Right lobe of liver (tissue), 6 donors: ENCODE data around the gene TNFRSF25. TPM values are rescaled to one million over a fixed set of nuclear protein-coding genes. Genes with fewer than 3 reads are reported as not detected.
"Not testable (repeated sequence)": the region's sequence is repeated elsewhere in the genome, so short reads cannot be mapped to it uniquely, and the experiment has no call there.

Source experiments
- ATAC-seq, 4 donors: fragments of 200-7000 bp; cut with Tn5 transposase; one replicate each; pipeline ENCODE4 v1.9.1; 2020; ENCODE audit warnings: mild to moderate bottlenecking in 4 of 4, moderate library complexity in 4 of 4
- DNase-seq, 3 donors: peaks; one replicate each; pipeline ENCODE4 v3.0.0-alpha.2; 2020
- H3K27ac ChIP-seq, 3 donors: fragments of 200-600 bp; one replicate each; pipeline ENCODE4 v1.8.0; 2022
- H3K27me3 ChIP-seq, 2 donors: fragments of 200-600 bp; one replicate each; pipeline ENCODE4 v1.8.0; 2022
- H3K36me3 ChIP-seq, 4 donors: fragments of 200-600 bp; sonication (generic) in 1 of 4; one replicate each; pipeline versions ENCODE4 v1.5.1 to v1.8.0; 2017 to 2022; ENCODE audit warnings: control low read depth in 1 of 4
- H3K4me1 ChIP-seq, 4 donors: fragments of 200-600 bp; sonication (generic) in 1 of 4; one replicate each; pipeline versions ENCODE4 v1.5.1 to v1.8.0; 2017 to 2022; ENCODE audit warnings: control low read depth in 1 of 4
- H3K4me3 ChIP-seq, 3 donors: fragments of 200-600 bp; one replicate each; pipeline ENCODE4 v1.8.0; 2022
- H3K9me3 ChIP-seq, 4 donors: fragments of 200-600 bp; sonication (generic) in 1 of 4; one replicate each; pipeline versions ENCODE4 v1.5.1 to v1.8.0; 2017 to 2022; ENCODE audit warnings: control low read depth in 1 of 4
- CTCF ChIP-seq, 4 donors: fragments of 200-600 bp in 3 of 4; fragments of 450-650 bp in 1 of 4; IDR thresholded peaks; one replicate each; pipeline versions ENCODE4 v1.5.1 to v1.8.0; 2016 to 2022; ENCODE audit warnings: antibody characterized with exemption in 4 of 4, mild to moderate bottlenecking in 2 of 4
- POLR2A ChIP-seq: fragments of 450-650 bp; IDR thresholded peaks from one replicate; pipeline ENCODE4 v1.6.1; 2017; ENCODE audit warnings: antibody characterized with exemption, mild to moderate bottlenecking
- WGBS: methylation state at CpG from one replicate; pipeline ENCODE4 v1.1.6; 2018; ENCODE audit warnings: low coverage, low lambda C conversion rate; ENCODE audit not compliant: insufficient coverage; ENCODE audit errors: missing lambda C conversion rate; 5-methylcytosine and 5-hydroxymethylcytosine counted together
- intact Hi-C, 2 donors: fragments of 100-400 bp; cut with DNase I; formaldehyde crosslinking; loops; one replicate each; pipeline versions ENCODE4 v1.11.2 to v1.14.1; 2022
- total RNA-seq, 6 experiments: library from RNA; depleted of rRNA in 2 of 6; stranded (reverse); fragments of >200 nt in 2 of 6; fragmentation: NEBNext Ultra II Directional in 3 of 6; extraction: Animal tissue kit (Norgen Biotek cat#: 25700) in 3 of 6; gene quantifications; one replicate each; pipeline versions ENCODE4 v1.1.0 to v1.2.4, GENCODE V29; 2016 to 2023
- donor health status: DM: no; HTN: yes; CAD: no.
- donor health status: DM: no; HTN: no; CAD: no.
- donor health status: DM: no; HTN: no; CAD: no.
- donor health status: DM: no; HTN: yes; CAD: no.
- donor health status: DM: no; HTN: yes; CAD: no.

Gene TNFRSF25
- total RNA-seq, 6 experiments from 2014 or later = 1.1 to 3.2 (median 2.1) TPM

- peaks cover 0 to 7% (median 1%) of the 10 kb centered on the region in 4 donors for H3K4me1 ChIP-seq
- H3K36me3 ChIP-seq = no peaks in the 10 kb centered on the region
- intact Hi-C loops = no loop called here
- H3K27ac ChIP-seq = no peak overlapping the region
- H3K9me3 ChIP-seq = no peaks in the 10 kb centered on the region
- TF ChIP-seq POLR2A = no peak
- no peak for TF ChIP-seq CTCF (IDR thresholded peaks at IDR 0.05)
- no peak for DNase-seq
- no peak for ATAC-seq
- no peaks in the 10 kb centered on the region for H3K27me3 ChIP-seq
- 68% methylated on average over 3 of the region's 3 CpGs for WGBS
- no peak overlapping the region for H3K4me3 ChIP-seq
Observed at GRCh38 chr1:6435547-6435946, 30.4 kb downstream of the TNFRSF25 start.

- intact Hi-C loops = no loop called here
- H3K27me3 ChIP-seq = no peaks in the 10 kb centered on the region
- H3K4me3 ChIP-seq = no peak overlapping the region
- no peaks in the 10 kb centered on the region for H3K9me3 ChIP-seq
- 65% methylated on average over 2 of the region's 15 CpGs for WGBS
- no peak for TF ChIP-seq CTCF (IDR thresholded peaks at IDR 0.05)
- TF ChIP-seq POLR2A = no peak
- ATAC-seq (no peak), DNase-seq (no peak)
- H3K36me3 ChIP-seq = no peaks in the 10 kb centered on the region
- H3K4me1 ChIP-seq = peaks cover 0 to 7% (median 1%) of the 10 kb centered on the region in 4 donors
- H3K27ac ChIP-seq = no peak overlapping the region
Observed at GRCh38 chr1:6435129-6435528, 30.8 kb downstream of the TNFRSF25 start.

- H3K27me3 ChIP-seq = no peaks in the 10 kb centered on the region
- TF ChIP-seq CTCF (IDR thresholded peaks at IDR 0.05) = no peak
- no peak for TF ChIP-seq POLR2A
- no peak for ATAC-seq
- no peak overlapping the region for H3K4me3 ChIP-seq
- intact Hi-C loops = no loop called here
- H3K9me3 ChIP-seq = no peaks in the 10 kb centered on the region
- no peak for DNase-seq
- H3K27ac ChIP-seq = no peak overlapping the region
- peaks cover 0 to 4% (median 1%) of the 10 kb centered on the region in 4 donors for H3K4me1 ChIP-seq
- H3K36me3 ChIP-seq = no peaks in the 10 kb centered on the region
- WGBS = no CpG with 5 or more reads among the region's 5 CpGs
Observed at GRCh38 chr1:6434186-6434585, 31.8 kb downstream of the TNFRSF25 start.

GRCh38 chr1:6431645-6432579 is 34.1 kb downstream of the TNFRSF25 start:
- H3K36me3 ChIP-seq, intact Hi-C loops, H3K4me3 ChIP-seq, DNase-seq, ATAC-seq, H3K27ac ChIP-seq, H3K4me1 ChIP-seq, H3K9me3 ChIP-seq, H3K27me3 ChIP-seq: not testable (repeated sequence)
- WGBS = 77% methylated on average over 4 of the region's 13 CpGs

- not testable (repeated sequence) for ATAC-seq
- intact Hi-C loops = loop anchor here in 1 of 2 donors (10.0 kb wide), 1 partner anchor 185 kb away; the partner anchor contains the start of gene HES3
Observed at GRCh38 chr1:6429660-6430411, 36.1 kb downstream of the TNFRSF25 start.

GRCh38 chr1:6428453-6428852 is 37.5 kb downstream of the TNFRSF25 start:
- intact Hi-C loops = loop anchor here in 1 of 2 donors (10.0 kb wide), 1 partner anchor 184 kb away; the partner anchor contains the start of gene HES3

More at GRCh38 chr1:6429660-6430411, 36.1 kb downstream of the TNFRSF25 start:
- H3K36me3 ChIP-seq, H3K27ac ChIP-seq, H3K4me3 ChIP-seq, H3K9me3 ChIP-seq, H3K4me1 ChIP-seq, DNase-seq: not testable (repeated sequence)
- 43% methylated on average over 4 of the region's 19 CpGs for WGBS
- H3K27me3 ChIP-seq = peaks cover 3 to 12% of the 10 kb centered on the region in 2 donors

More at GRCh38 chr1:6428453-6428852, 37.5 kb downstream of the TNFRSF25 start:
- not testable (repeated sequence) for H3K4me3 ChIP-seq, H3K27ac ChIP-seq, H3K9me3 ChIP-seq, H3K36me3 ChIP-seq, DNase-seq, ATAC-seq
- no CpG with 5 or more reads among the region's 6 CpGs for WGBS
- H3K27me3 ChIP-seq = peaks cover 3 to 21% of the 10 kb centered on the region in 2 donors
- H3K4me1 ChIP-seq = peaks cover 0 to 11% (median 0%) of the 10 kb centered on the region in 4 donors
